Measurements from ENCODE around the gene WNT7B.

Gene WNT7B

DNA sequence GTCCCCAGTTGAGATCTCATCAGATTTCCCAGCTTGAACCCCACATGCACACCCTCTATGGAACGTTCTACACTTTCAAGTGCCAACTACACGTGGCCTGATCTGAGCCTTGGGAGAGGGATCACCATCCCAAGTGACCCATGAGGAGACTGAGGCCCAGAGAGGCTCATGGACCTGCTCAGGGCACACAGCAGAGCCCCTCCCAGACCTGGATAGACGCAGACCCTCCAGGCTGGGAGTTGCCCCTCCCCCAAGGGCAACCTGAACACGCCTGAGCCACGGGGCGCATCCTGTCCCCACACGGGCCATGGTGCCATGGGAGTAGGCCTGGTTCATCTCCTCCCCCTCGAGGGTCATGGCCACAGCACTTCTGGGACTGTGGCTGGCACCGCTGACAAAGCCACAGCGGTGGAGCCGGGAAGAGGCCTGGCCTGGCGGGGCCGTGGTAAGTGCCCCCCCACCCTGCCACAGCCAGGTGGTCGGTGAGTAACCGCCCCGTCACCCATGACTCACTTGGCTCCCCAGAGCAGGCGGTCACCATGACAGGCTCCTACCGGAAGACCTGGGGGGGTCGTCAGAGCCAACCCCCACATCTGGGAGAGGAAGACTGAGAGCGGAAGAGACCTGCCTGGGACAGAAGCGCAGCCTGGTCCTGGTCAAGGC, 8.1 kb downstream of the WNT7B start:
- TF ChIP-seq, protein P1, sequence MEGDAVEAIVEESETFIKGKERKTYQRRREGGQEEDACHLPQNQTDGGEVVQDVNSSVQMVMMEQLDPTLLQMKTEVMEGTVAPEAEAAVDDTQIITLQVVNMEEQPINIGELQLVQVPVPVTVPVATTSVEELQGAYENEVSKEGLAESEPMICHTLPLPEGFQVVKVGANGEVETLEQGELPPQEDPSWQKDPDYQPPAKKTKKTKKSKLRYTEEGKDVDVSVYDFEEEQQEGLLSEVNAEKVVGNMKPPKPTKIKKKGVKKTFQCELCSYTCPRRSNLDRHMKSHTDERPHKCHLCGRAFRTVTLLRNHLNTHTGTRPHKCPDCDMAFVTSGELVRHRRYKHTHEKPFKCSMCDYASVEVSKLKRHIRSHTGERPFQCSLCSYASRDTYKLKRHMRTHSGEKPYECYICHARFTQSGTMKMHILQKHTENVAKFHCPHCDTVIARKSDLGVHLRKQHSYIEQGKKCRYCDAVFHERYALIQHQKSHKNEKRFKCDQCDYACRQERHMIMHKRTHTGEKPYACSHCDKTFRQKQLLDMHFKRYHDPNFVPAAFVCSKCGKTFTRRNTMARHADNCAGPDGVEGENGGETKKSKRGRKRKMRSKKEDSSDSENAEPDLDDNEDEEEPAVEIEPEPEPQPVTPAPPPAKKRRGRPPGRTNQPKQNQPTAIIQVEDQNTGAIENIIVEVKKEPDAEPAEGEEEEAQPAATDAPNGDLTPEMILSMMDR (conservative IDR thresholded peaks at IDR 0.05; ENCODE audit: low read depth, low read length) = no peak
- H3K79me2 ChIP-seq (ENCODE audit: insufficient read depth, low read depth) = no peaks in the 10 kb centered on the region
- no peak overlapping the region for H3K4me2 ChIP-seq
- peaks cover 5% of the 10 kb centered on the region for H3K4me1 ChIP-seq (ENCODE audit: low read depth, poor library complexity, severe bottlenecking)
- no peaks in the 10 kb centered on the region for H4K20me1 ChIP-seq (ENCODE audit: insufficient read depth)
- H3K27me3 ChIP-seq (ENCODE audit: insufficient read depth, low read depth) = peaks cover 65% of the 10 kb centered on the region
- H3K9ac ChIP-seq = no peak overlapping the region
- H3K36me3 ChIP-seq (ENCODE audit: insufficient read depth) = no peaks in the 10 kb centered on the region
- H2AFZ ChIP-seq (ENCODE audit: low read depth) = no peak overlapping the region
- no peak overlapping the region for H3K4me3 ChIP-seq (IDR thresholded peaks at IDR 0.05; ENCODE audit: insufficient read depth, low read depth, low read length)
- no peak overlapping the region for H3K27ac ChIP-seq

DNA sequence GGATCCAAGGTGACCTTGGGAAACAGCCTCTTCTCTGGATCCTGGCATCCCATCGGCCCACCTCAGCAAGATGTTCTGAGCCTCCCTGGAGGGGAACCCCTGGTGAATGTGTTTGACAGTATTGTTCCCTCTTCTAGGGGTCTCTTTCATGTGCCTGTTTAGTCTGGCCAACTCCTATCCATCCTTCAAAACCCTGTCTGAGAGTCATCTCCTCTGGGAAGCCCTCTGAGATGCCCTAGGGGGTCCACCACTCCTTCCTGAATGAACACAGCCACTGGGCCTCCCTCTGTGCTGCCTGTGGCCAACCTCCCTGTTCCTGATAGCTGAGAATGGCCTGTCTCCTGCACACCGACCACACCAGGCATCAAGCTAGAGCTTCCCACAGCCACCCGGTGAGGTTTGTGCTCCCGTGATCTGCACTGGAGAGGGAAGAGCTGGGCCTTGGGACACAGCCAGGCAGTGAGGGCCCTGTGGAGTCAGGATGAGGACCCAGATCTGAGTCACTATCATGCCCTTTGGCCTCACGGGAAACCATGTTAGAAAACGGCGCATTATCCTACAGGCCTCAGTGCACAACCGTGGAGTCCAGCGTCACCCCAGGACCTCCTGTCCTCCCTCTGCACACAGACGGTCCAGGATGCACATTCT, 8.8 kb downstream of the WNT7B start:
- H2AFZ ChIP-seq (ENCODE audit: low read depth) = no peak overlapping the region
- H3K27ac ChIP-seq = no peak overlapping the region
- H3K36me3 ChIP-seq (ENCODE audit: insufficient read depth) = no peaks in the 10 kb centered on the region
- H3K4me3 ChIP-seq (IDR thresholded peaks at IDR 0.05; ENCODE audit: insufficient read depth, low read depth, low read length) = no peak overlapping the region
- H3K9ac ChIP-seq = no peak overlapping the region
- no peaks in the 10 kb centered on the region for H3K79me2 ChIP-seq (ENCODE audit: insufficient read depth, low read depth)
- TF ChIP-seq, protein P1 (conservative IDR thresholded peaks at IDR 0.05; ENCODE audit: low read depth, low read length) = no peak
- H4K20me1 ChIP-seq (ENCODE audit: insufficient read depth) = no peaks in the 10 kb centered on the region
- H3K27me3 ChIP-seq (ENCODE audit: insufficient read depth, low read depth) = peaks cover 64% of the 10 kb centered on the region
- H3K4me1 ChIP-seq (ENCODE audit: low read depth, poor library complexity, severe bottlenecking) = peaks cover 5% of the 10 kb centered on the region
- no peak overlapping the region for H3K4me2 ChIP-seq

DNA sequence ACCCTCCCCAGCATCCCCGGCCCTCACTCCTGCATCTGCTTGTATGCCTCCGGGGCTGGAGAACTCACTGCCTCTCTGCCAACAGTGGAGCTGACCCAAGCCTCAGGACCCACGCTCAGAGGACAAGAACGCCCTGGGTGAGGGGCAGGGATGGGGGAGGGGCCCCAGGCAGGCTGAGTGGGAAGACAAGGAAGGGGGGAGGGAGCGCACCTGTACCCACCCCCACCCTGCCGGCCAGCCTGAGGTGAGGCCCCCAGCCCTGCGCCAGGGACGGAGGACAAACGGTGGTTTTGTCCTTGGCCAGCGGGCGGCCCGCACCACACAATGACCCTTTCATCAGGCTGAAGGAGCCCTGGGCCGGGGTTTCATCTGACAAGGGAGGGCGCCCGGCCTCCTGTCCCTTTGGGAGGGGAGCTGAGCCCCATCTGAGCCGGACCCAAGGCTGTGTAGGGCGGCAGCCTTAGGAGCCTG, 10.0 kb downstream of the WNT7B start:
- Histone ChIP-seq H3K4me1 (ENCODE audit: low read depth, poor library complexity, severe bottlenecking) (peaks cover 5% of the 10 kb centered on the region), H3K4me2 (no peak overlapping the region), H4K20me1 (ENCODE audit: insufficient read depth) (no peaks in the 10 kb centered on the region), H3K9ac (no peak overlapping the region), H3K27me3 (ENCODE audit: insufficient read depth, low read depth) (peaks cover 66% of the 10 kb centered on the region), H2AFZ (ENCODE audit: low read depth) (no peak overlapping the region), H3K79me2 (ENCODE audit: insufficient read depth, low read depth) (no peaks in the 10 kb centered on the region), H3K36me3 (ENCODE audit: insufficient read depth) (no peaks in the 10 kb centered on the region), H3K4me3 (IDR thresholded peaks at IDR 0.05; ENCODE audit: insufficient read depth, low read depth, low read length) (no peak overlapping the region), H3K27ac (no peak overlapping the region)
- TF ChIP-seq, protein P1 (conservative IDR thresholded peaks at IDR 0.05; ENCODE audit: low read depth, low read length) = no peak

DNA sequence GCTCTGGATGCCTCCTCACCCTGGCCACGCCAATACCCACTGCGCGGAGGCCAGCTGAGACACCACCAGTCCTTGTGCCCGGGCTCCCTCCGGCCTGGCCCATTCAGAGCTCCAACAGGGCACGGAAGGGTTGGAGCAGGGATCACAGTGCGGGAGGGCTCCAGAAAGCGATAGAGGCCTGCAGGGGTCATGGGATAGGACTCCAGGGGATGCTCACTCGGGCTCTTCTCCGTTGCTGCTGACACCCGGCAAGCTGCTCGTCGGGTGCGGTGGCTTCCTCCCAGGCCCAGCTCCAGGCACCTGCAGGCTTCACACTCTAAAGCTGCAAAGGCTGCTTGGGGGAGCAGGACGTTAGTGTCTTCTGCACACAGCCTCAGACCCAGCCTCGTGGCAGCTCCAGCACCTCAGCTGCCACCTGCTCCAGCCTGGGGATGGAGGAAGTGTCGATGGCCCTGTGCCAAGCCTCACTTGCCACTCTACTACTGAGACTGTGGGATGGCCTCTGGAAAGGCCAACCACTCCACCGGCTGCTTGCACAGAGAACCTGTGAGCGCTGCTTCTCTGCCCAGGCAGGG, 10.6 kb downstream of the WNT7B start:
- no peaks in the 10 kb centered on the region for H3K36me3 ChIP-seq (ENCODE audit: insufficient read depth)
- peaks cover 5% of the 10 kb centered on the region for H3K4me1 ChIP-seq (ENCODE audit: low read depth, poor library complexity, severe bottlenecking)
- TF ChIP-seq, protein P1 (conservative IDR thresholded peaks at IDR 0.05; ENCODE audit: low read depth, low read length) = no peak
- no peaks in the 10 kb centered on the region for H4K20me1 ChIP-seq (ENCODE audit: insufficient read depth)
- H2AFZ ChIP-seq (ENCODE audit: low read depth) = no peak overlapping the region
- H3K27ac ChIP-seq = no peak overlapping the region
- H3K4me2 ChIP-seq = no peak overlapping the region
- H3K79me2 ChIP-seq (ENCODE audit: insufficient read depth, low read depth) = no peaks in the 10 kb centered on the region
- H3K4me3 ChIP-seq (IDR thresholded peaks at IDR 0.05; ENCODE audit: insufficient read depth, low read depth, low read length) = no peak overlapping the region
- H3K9ac ChIP-seq = no peak overlapping the region
- H3K27me3 ChIP-seq (ENCODE audit: insufficient read depth, low read depth) = peaks cover 66% of the 10 kb centered on the region
